Prostate gland (tissue), 2 donors: ENCODE results near the gene USP21. TPM values are rescaled to one million over a fixed set of nuclear protein-coding genes. Genes with fewer than 3 reads are reported as not detected.

ENCODE experiments used
- DNase-seq: peaks from one replicate; pipeline ENCODE4 v3.0.0-alpha.2; 2019; ENCODE audit warnings: low spot score
- H3K27ac ChIP-seq, 2 donors: fragments of 200-600 bp; sonication (generic); 2 replicates each; pipeline ENCODE4 v1.5.1; 2017 to 2019
- H3K27me3 ChIP-seq: fragments of 200-600 bp; sonication (generic); replicated peaks from 2 replicates; pipeline ENCODE4 v1.5.1; 2019; ENCODE audit not compliant: insufficient read depth
- H3K36me3 ChIP-seq, 2 donors: fragments of 200-600 bp; sonication (generic); 1 replicate in 1 of 2; 2 replicates in 1 of 2; pipeline versions ENCODE4 v1.5.1 to v1.8.1; 2017 to 2019
- H3K4me1 ChIP-seq: fragments of 200-600 bp; sonication (generic); replicated peaks from 2 replicates; pipeline ENCODE4 v1.5.1; 2019
- H3K4me3 ChIP-seq, 2 donors: fragments of 200-600 bp; sonication (generic); 2 replicates each; pipeline ENCODE4 v1.5.1; 2017 to 2019
- H3K9me3 ChIP-seq: fragments of 200-600 bp; sonication (generic); 2 replicates; pipeline ENCODE4 v1.5.1; 2017
- CTCF ChIP-seq, 4 experiments: fragments of 200-600 bp in 2 of 4; fragments of 450-650 bp in 2 of 4; sonication (generic) in 2 of 4; IDR thresholded peaks; 1 replicate in 3 of 4; 2 replicates in 1 of 4; pipeline ENCODE4 v1.5.1; 2016 to 2019; ENCODE audit warnings: antibody characterized with exemption in 4 of 4, mild to moderate bottlenecking in 2 of 4, moderate library complexity in 2 of 4
- POLR2A ChIP-seq: fragments of 450-650 bp; IDR thresholded peaks from one replicate; pipeline ENCODE4 v1.6.1; 2016; ENCODE audit warnings: antibody characterized with exemption, mild to moderate bottlenecking
- POLR2AphosphoS5 ChIP-seq: sonication (generic); formaldehyde crosslinking; IDR thresholded peaks from one replicate; pipeline ENCODE4 v1.6.1; 2017; ENCODE audit warnings: antibody characterized with exemption
- WGBS: methylation state at CpG from one replicate; pipeline ENCODE4 v1.1.5; 2018; 5-methylcytosine and 5-hydroxymethylcytosine counted together
- intact Hi-C: fragments of 100-400 bp; cut with DNase I; formaldehyde crosslinking; loops from one replicate; pipeline ENCODE4 v1.14.2; 2022
- total RNA-seq, 2 donors: library from RNA; depleted of rRNA; stranded (reverse); fragments of >200 nt; gene quantifications; one replicate each; pipeline ENCODE4 v1.1.0, GENCODE V29; 2016

The USP21 gene
- total RNA-seq, 2 donors from 2014 or later = 28.1 to 32.1 TPM

- peaks cover 8 to 25% of the 10 kb centered on the region in 2 donors for H3K36me3 ChIP-seq
- no peak for TF ChIP-seq POLR2A
- TF ChIP-seq POLR2AphosphoS5 = no peak
- no peak for TF ChIP-seq CTCF (IDR thresholded peaks at IDR 0.05)
- no peaks in the 10 kb centered on the region for H3K9me3 ChIP-seq
- DNase-seq = no peak
- H3K4me1 ChIP-seq = peaks cover 11% of the 10 kb centered on the region
- H3K4me3 ChIP-seq = no peak overlapping the region
- H3K27ac ChIP-seq = no peak overlapping the region
- H3K27me3 ChIP-seq = no peaks in the 10 kb centered on the region
- WGBS = 86% methylated on average over 3 of the region's 3 CpGs
- intact Hi-C loops = no loop called here
These were observed 38.2 kb upstream of the USP21 start for GRCh38 chr1:161121042-161121650.

- Histone ChIP-seq H3K27ac (no peak overlapping the region), H3K4me3 (no peak overlapping the region), H3K27me3 (no peaks in the 10 kb centered on the region), H3K36me3 (peaks cover 8 to 25% of the 10 kb centered on the region in 2 donors), H3K4me1 (peaks cover 11% of the 10 kb centered on the region), H3K9me3 (no peaks in the 10 kb centered on the region)
- WGBS = 76% methylated on average over 4 of the region's 4 CpGs
- intact Hi-C loops = no loop called here
- no peak for DNase-seq
- no peak for TF ChIP-seq CTCF (IDR thresholded peaks at IDR 0.05)
- no peak for TF ChIP-seq POLR2A
- no peak for TF ChIP-seq POLR2AphosphoS5
These were observed 37.5 kb upstream of the USP21 start for GRCh38 chr1:161121834-161122233.

GRCh38 chr1:161122967-161123366 is 36.3 kb upstream of the USP21 start:
- TF ChIP-seq POLR2A (no peak), POLR2AphosphoS5 (no peak), CTCF (IDR thresholded peaks at IDR 0.05) (no peak)
- peaks cover 11% of the 10 kb centered on the region for H3K4me1 ChIP-seq
- no peak overlapping the region for H3K27ac ChIP-seq
- DNase-seq = no peak
- H3K9me3 ChIP-seq = no peaks in the 10 kb centered on the region
- H3K4me3 ChIP-seq = no peak overlapping the region
- intact Hi-C loops = no loop called here
- H3K36me3 ChIP-seq = peaks cover 8 to 25% of the 10 kb centered on the region in 2 donors
- H3K27me3 ChIP-seq = no peaks in the 10 kb centered on the region
- WGBS = 85% methylated on average over 6 of the region's 6 CpGs

- Histone ChIP-seq H3K27me3 (no peaks in the 10 kb centered on the region), H3K36me3 (peaks cover 5 to 11% of the 10 kb centered on the region in 2 donors)
- DNase-seq = no peak
These were observed 31.7 kb upstream of the USP21 start for GRCh38 chr1:161127649-161128048.

More at GRCh38 chr1:161127649-161128048, 31.7 kb upstream of the USP21 start:
- Histone ChIP-seq H3K4me1 (no peaks in the 10 kb centered on the region), H3K4me3 (no peak overlapping the region), H3K27ac (no peak overlapping the region), H3K9me3 (no peaks in the 10 kb centered on the region)
- intact Hi-C loops = no loop called here
- TF ChIP-seq CTCF (IDR thresholded peaks at IDR 0.05) (no peak), POLR2A (no peak), POLR2AphosphoS5 (no peak)
- WGBS = 87% methylated on average over 2 of the region's 2 CpGs
